A549 (cell line): ENCODE data around the gene OLIG3.

Source experiments
- CHD2 ChIP-seq: fragments of 150-350 bp; IDR thresholded peaks from 2 replicates; pipeline ENCODE4 v1.6.1; 2014; ENCODE audit warnings: low read length; ENCODE audit not compliant: partially characterized antibody
- KDM1A ChIP-seq: fragments of 200-600 bp; sonication (generic); IDR thresholded peaks from 2 replicates; pipeline ENCODE4 v1.6.1; 2016; ENCODE audit warnings: low read depth, mild to moderate bottlenecking
- RCOR1 ChIP-seq: fragments of 150-350 bp; IDR thresholded peaks from 2 replicates; pipeline ENCODE4 v1.6.1; 2014; ENCODE audit warnings: antibody characterized with exemption, low read length, low read depth
- TP53 ChIP-seq: fragments of 250-450 bp; sonication (Bioruptor Pico); IDR thresholded peaks from 2 replicates; pipeline ENCODE4 v1.5.0; 2021; ENCODE audit warnings: mild to moderate bottlenecking, moderate library complexity
- TF ChIP-seq, protein P1 (sequence below): fragments of >200 bp; sonication (Bioruptor Twin); formaldehyde crosslinking; IDR thresholded peaks from 3 replicates; pipeline ENCODE4 v1.5.1; 2016
- TF ChIP-seq, protein P2 (sequence below): IDR thresholded peaks from 2 replicates; pipeline ENCODE4 v1.6.1; 2012
- TF ChIP-seq, protein P3 (sequence below): IDR thresholded peaks from 2 replicates; pipeline ENCODE4 v1.6.1; 2012
- TF ChIP-seq, protein P4 (sequence below): fragments of 200-600 bp; sonication (generic); IDR thresholded peaks from 2 replicates; pipeline ENCODE4 v1.6.1; 2016; ENCODE audit warnings: antibody characterized with exemption, mild to moderate bottlenecking, moderate library complexity

DNA sequence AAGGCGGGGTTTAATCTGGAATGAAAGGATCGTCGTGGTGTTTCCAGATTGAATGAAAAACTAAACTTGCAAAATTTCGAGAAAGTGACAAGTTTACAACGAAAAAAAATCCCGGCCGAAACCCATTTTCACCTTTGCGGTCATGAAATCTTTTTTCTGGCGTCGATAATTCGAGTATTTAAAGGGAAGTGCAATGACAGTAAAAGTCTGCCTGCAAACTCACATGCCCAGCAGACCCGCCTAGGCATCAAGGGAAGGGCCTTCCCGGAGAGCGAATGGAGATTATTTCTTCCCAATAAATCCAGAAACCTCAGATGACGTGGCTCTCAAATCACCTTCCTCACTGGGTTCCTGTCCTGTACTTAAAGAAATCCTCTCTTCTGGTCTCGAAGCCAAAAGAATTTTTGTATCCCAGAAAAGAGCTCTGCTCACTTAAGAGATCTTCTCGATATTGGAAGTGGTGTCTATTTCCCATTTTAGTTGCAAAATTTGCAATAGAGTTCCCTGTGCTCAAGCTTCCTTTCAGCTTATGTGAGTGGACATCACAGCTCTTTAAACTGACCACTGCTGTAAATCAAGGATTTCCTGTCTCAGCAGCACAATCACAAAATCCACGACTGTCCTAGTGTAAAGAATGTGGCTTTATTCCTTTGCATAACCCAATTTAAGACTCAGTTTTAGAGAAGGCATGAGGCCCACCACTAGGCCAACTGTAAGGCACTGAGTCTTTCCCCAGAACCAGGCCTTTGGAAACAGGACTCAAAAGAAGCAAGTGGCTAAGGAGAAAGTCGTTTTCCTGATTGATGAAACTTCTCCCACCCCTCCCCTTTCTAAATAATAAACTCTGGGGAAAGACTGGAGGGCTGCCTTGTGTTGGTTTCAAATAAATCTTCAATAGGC, 3.9 kb downstream of the OLIG3 start:
- TF ChIP-seq, protein P1, sequence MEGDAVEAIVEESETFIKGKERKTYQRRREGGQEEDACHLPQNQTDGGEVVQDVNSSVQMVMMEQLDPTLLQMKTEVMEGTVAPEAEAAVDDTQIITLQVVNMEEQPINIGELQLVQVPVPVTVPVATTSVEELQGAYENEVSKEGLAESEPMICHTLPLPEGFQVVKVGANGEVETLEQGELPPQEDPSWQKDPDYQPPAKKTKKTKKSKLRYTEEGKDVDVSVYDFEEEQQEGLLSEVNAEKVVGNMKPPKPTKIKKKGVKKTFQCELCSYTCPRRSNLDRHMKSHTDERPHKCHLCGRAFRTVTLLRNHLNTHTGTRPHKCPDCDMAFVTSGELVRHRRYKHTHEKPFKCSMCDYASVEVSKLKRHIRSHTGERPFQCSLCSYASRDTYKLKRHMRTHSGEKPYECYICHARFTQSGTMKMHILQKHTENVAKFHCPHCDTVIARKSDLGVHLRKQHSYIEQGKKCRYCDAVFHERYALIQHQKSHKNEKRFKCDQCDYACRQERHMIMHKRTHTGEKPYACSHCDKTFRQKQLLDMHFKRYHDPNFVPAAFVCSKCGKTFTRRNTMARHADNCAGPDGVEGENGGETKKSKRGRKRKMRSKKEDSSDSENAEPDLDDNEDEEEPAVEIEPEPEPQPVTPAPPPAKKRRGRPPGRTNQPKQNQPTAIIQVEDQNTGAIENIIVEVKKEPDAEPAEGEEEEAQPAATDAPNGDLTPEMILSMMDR, result no peak
- TF ChIP-seq KDM1A (no peak), TP53 (CRISPR knock-in tag) (no peak), RCOR1 (no peak), CHD2 (no peak)
- TF ChIP-seq, protein P2, sequence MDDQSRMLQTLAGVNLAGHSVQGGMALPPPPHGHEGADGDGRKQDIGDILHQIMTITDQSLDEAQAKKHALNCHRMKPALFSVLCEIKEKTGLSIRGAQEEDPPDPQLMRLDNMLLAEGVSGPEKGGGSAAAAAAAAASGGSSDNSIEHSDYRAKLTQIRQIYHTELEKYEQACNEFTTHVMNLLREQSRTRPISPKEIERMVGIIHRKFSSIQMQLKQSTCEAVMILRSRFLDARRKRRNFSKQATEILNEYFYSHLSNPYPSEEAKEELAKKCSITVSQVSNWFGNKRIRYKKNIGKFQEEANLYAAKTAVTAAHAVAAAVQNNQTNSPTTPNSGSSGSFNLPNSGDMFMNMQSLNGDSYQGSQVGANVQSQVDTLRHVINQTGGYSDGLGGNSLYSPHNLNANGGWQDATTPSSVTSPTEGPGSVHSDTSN, result no peak
- TF ChIP-seq, protein P3, sequence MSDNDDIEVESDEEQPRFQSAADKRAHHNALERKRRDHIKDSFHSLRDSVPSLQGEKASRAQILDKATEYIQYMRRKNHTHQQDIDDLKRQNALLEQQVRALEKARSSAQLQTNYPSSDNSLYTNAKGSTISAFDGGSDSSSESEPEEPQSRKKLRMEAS, result no peak
- TF ChIP-seq, protein P4, sequence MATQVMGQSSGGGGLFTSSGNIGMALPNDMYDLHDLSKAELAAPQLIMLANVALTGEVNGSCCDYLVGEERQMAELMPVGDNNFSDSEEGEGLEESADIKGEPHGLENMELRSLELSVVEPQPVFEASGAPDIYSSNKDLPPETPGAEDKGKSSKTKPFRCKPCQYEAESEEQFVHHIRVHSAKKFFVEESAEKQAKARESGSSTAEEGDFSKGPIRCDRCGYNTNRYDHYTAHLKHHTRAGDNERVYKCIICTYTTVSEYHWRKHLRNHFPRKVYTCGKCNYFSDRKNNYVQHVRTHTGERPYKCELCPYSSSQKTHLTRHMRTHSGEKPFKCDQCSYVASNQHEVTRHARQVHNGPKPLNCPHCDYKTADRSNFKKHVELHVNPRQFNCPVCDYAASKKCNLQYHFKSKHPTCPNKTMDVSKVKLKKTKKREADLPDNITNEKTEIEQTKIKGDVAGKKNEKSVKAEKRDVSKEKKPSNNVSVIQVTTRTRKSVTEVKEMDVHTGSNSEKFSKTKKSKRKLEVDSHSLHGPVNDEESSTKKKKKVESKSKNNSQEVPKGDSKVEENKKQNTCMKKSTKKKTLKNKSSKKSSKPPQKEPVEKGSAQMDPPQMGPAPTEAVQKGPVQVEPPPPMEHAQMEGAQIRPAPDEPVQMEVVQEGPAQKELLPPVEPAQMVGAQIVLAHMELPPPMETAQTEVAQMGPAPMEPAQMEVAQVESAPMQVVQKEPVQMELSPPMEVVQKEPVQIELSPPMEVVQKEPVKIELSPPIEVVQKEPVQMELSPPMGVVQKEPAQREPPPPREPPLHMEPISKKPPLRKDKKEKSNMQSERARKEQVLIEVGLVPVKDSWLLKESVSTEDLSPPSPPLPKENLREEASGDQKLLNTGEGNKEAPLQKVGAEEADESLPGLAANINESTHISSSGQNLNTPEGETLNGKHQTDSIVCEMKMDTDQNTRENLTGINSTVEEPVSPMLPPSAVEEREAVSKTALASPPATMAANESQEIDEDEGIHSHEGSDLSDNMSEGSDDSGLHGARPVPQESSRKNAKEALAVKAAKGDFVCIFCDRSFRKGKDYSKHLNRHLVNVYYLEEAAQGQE, result no peak
